Activated effector memory CD4-positive, alpha-beta T cell treated with anti-CD3 and anti-CD28 coated beads, Interleukin-2, amount 50 U/mL, for 16 hours (primary cell): Measurements from ENCODE around the gene CCDC107.
"Not testable (repeated sequence)": the region's sequence is repeated elsewhere in the genome, so short reads cannot be mapped to it uniquely, and the experiment has no call there.

Source experiments
- DNase-seq: peaks from one replicate; pipeline ENCODE4 v3.0.0-alpha.2; 2020

CCDC107 gene, protein sequence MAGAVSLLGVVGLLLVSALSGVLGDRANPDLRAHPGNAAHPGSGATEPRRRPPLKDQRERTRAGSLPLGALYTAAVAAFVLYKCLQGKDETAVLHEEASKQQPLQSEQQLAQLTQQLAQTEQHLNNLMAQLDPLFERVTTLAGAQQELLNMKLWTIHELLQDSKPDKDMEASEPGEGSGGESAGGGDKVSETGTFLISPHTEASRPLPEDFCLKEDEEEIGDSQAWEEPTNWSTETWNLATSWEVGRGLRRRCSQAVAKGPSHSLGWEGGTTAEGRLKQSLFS

DNA sequence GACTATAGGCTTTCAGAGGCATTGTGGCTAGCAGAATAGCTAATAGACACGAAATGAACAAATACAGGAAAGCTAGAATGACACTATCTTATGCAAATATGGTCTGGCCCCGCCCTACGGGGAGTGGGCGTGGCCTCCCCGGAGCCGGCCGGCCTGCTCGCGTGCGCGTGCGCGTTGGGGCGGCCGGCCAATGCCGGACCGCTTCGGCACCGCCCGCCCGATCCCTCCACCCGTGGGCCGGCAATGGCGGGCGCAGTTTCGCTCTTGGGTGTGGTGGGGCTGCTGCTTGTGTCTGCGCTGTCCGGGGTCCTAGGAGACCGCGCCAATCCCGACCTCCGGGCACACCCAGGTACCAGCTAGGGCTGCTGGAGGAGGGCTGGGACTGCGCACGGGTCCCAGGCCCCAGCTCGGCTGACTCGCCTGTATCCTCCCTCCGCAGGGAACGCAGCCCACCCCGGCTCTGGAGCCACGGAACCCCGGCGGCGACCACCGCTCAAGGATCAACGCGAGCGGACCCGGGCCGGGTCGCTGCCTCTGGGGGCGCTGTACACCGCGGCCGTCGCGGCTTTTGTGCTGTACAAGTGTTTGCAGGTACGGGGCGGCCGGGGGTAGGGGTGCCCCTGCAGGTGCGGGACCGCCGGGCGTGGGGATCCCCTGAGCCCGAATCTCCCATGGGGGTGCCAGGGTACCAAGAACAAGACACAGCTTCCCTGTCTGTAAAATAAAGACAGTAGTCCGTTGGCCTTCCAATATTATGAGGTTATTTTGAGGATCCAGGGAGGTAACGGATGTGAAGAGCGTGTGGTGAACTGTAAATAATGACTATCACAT, at the start of gene CCDC107:
CCDC107 (plus strand) TSS at position 156 of the 831 bp plus-strand sequence; CDS start at position 244, 88 bp downstream.
- DNase-seq: peak; percentile 94

DNA sequence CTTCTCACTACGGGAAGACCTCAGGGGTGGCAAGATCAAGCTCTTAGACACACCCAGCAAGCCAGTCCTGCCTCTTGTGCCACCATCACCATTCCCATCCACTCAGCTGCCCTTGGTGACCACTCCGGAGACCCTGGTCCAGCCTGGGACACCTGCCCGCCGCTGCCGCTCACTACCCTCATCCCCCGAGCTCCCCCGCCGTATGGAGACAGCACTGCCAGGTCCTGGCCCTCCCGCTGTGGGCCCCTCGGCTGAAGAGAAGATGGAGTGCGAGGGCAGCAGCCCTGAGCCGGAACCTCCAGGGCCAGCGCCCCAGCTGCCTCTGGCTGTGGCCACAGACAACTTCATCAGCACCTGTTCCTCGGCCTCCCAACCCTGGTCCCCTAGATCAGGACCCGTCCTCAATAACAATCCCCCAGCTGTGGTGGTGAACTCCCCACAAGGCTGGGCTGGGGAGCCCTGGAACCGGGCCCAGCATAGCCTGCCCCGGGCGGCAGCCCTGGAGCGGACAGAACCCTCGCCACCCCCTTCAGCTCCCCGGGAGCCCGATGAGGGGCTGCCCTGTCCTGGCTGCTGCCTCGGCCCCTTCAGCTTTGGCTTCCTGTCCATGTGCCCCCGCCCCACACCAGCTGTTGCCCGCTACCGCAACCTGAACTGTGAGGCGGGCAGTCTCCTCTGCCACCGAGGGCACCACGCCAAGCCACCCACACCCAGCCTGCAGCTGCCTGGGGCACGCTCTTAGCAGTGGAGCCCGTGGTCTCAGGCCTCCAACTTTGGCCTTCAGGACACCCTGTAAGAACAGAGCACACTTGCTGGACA, 48.9 kb upstream of the CCDC107 start:
- DNase-seq: no peak

DNA sequence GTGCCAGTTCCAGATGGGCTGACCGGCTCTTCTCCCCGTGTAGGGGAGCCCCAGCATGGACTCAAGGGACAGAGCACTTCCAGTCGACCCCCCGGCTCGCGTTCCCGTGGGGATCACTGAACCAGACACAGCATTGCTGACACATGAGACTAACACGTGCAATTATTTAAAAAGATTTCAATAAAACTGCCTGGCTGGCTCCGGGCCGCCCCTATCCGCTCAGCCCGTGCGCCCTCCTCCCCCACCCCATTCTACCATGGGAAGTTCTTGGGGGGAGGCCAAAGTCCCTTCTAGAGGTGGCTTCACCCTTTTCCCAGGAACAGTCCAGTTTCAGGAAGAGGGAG, 48.3 kb upstream of the CCDC107 start:
- DNase-seq: no peak

- peak; percentile 84 for DNase-seq
These were observed 46.8 kb upstream of the CCDC107 start for GRCh38 chr9:35611230-35611797.

GRCh38 chr9:35612066-35612465, 46.0 kb upstream of the CCDC107 start:
- not testable (repeated sequence) for DNase-seq

- DNase-seq: no peak
These were observed 45.2 kb upstream of the CCDC107 start for GRCh38 chr9:35612843-35613242.

DNA sequence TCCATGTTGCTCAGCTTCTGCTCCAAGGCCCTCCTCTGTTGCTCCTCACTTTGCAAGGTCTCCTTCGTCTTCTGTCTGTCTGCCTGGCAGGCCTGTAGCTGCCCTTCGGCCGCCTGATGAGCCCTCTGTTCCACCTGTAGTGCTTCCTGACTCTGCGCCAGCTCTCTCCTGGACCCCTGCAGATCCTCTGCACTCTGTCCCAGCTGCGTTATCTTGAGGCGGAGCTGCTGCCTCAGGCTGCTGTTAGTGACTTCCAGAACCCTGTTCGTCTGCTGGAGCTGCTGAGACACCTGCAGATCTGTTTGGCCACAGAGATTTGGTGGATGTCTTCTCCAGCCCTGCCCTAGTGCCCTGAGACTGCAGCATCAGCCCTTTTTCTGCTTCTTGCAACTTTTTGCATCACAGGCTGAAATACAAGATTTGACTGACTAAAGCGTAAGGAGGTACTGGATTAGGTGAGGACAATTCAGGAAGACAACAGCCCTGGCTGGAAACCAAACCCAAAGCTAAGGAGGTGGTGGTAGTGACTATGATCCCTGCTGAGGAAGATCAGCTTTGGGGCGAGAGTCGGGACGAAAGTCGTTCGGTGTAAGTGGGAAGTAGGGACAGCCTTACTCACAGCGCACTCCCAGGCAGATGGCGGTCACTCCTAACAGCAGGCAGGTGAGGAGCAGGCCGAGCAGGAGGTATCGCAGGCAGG, 42.0 kb upstream of the CCDC107 start:
- no peak for DNase-seq

DNA sequence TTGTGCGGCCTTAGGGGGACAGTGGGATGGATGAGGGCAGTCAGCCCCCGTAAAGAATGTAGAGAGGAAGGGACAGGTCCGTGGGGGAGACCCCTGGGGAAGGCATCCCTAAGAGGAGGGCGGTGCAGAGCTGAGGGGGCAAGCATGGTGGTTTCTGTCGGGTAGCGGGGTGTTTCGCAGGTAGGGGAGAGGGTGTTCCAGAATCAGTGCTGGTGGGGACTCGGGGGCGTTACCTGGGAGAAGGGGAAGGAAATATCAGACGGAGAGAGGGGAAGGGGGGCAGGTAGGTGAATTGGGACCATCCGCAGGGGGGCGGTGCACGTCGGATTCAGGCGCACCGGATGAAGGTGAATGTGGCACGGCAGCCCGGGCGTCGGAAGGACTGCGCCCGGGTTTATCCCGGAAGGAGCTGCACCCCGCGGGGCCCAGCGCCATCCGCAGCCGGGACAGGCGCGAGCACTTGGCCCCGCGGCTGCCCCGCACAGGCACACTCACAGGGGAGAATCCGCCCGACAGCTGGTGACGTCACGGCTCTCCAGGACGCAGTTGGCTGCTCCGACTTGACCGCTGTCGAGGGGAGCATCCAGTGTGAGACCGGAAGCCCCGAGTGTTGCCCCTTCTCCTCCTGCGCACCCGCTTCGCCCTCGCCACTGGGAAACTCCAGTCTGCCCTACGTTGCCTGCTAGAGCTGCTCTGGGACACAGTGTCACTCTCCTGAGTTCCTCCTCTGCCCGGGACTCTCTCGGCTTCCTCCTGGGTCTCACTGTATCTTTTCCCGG, 41.2 kb upstream of the CCDC107 start:
- peak; percentile 87 for DNase-seq

- no peak for DNase-seq
These were observed 40.5 kb upstream of the CCDC107 start for GRCh38 chr9:35617548-35617947.

- DNase-seq: no peak
These were observed 39.8 kb upstream of the CCDC107 start, which contains the start of gene CD72 for GRCh38 chr9:35618325-35618727. Gene CD72 (minus strand): TSS chr9:35618413. CDS start chr9:35618303, 110 bp downstream.

DNA sequence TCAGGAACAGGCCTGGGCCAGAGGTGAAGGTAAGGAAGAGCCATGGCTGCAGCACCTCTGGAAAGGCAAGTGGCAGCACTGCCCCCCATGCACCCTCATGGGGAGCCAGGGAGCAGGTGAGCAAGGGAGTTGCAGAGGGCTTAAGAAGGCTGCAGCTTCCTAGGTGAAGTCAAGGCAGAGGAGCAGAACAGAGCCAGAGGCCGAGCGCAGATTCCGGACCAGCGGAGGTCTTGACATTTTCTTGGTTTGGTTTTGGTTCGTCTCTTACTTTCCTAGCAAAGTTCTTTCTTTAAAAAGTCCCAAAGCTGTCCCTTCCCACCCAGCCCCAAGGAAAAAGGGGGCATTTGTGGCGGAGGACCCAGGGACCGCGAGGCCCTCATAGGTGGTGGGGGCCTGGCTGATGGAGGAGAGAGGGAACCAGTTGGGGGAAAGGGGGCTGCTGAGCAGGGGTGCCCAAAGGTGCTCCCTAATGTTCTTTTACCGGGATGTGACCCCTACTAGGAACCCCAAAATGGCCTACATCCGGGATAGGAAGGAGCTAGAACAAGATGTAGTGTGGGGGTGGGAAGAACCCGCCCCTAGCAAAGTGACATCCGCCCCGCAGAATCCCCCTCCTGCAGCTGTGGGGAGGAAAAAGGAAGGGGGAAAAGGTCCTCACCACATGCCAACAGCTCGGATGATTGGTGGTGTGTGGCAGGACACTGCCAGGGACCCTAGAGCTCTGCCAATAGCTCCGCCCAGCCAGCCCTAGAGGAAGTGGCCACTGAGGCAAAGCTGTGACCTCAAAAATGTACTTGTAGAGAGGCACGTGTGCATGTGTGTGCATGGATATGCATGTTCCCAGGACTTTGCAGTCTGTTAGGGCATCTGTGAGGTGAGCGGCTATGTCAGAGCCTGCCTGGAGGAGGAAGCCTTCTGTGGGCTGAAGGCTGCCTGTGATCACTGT, 39.0 kb upstream of the CCDC107 start:
- no peak for DNase-seq

DNA sequence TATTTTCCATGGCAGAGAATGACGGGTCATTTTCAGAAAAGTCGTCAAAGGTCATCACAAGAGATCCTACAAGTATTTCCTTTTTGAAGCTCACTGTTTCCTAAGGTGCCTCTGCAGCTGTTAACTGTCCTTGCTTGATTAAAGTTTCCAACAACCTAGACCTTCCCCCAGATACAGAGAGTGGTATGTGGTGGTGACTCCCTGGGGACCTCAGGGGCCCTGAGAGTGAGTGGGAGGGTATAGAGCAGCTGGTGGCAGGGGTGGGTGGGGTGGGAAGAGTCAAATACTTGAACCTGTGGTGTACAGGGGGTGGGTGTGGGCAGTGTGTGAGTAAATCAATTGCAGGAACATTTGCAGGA, 38.3 kb upstream of the CCDC107 start:
- DNase-seq: no peak

- DNase-seq: peak; percentile 10
These were observed 30.5 kb upstream of the CCDC107 start for GRCh38 chr9:35627575-35627974.

GRCh38 chr9:35628389-35628991, 29.6 kb upstream of the CCDC107 start:
- peak; percentile 17 for DNase-seq

- DNase-seq: peak; percentile 42
These were observed 28.5 kb upstream of the CCDC107 start for GRCh38 chr9:35629597-35629996.

DNA sequence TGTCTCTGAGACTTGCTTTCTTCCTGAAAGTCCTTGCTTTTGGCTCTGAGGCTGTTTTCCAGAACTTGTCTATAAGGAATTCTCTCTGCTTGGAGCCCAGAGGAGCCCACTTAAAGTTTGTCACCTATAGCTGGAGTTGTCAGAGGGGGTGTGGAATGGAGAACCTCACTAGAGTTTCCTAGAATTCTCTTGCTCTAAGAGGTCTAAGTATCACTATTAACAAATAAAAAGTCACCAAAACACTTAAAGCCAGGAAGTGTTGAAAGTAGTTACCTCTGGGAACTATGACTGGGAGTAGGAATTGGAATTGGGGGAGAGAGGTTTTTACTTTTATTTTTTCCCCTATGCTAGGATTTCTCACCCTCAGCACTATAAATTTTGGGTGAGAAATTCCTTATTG, 22.4 kb upstream of the CCDC107 start:
- no peak for DNase-seq

DNA sequence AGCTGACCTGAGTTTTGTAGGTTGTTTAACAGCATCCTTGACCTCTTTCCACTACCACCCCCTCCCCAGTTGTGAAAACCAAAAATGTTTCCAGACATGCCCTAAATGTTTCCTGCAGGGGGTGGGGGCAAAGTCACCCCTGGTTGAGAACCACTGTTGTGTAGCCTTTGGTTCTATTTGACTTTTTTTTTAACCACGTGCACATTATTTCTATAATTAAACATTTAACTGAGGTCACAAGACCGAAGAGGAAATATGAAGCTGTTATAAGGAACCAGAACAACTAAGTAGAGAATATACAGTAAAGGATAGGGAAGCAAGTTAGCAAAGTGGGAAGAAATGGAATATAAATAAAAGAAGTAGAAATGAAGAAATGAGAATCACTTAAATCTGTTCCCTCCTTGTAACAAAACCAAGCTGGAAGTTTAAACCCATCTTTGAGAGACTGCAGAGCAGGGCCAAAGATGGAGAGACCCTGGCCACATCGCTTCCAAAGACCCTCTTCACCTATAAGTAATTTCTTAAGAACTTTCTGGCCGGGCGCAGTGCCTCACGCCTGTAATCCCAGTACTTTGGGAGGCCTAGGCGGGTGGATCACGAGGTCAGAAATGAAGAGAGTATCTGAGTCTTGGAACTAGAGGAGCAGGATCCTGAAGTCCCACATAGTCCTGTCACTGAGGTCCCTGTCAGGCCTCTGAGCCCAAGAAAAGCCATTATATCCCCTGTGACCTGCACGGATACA, 21.8 kb upstream of the CCDC107 start:
- DNase-seq: peak; percentile 27

GRCh38 chr9:35636877-35637246, 21.2 kb upstream of the CCDC107 start:
- not testable (repeated sequence) for DNase-seq

GRCh38 chr9:35637427-35637955, 20.6 kb upstream of the CCDC107 start:
- DNase-seq: not testable (repeated sequence)
